Left renal pelvis (tissue), 4 donors: Measurements from ENCODE around the gene TAOK3. TPM values are rescaled to one million over a fixed set of nuclear protein-coding genes. Genes with fewer than 3 reads are reported as not detected.
A peak's percentile ranks its signal among the peaks of the same experiment; 100 is the strongest.
"Not testable (repeated sequence)": the region's sequence is repeated elsewhere in the genome, so short reads cannot be mapped to it uniquely, and the experiment has no call there.

Source experiments
- DNase-seq, 4 donors: peaks; one replicate each; pipeline ENCODE4 v3.0.0-alpha.2; 2013; ENCODE audit warnings: low read depth in 4 of 4, low spot score in 3 of 4
- polyA plus RNA-seq, 4 donors: library from polyadenylated mRNA; unstranded; fragments of 120-200 nt; gene quantifications; one replicate each; pipeline ENCODE4 v1.2.1, GENCODE V29; 2013; ENCODE audit not compliant: insufficient read length in 4 of 4

The TAOK3 gene
- polyA plus RNA-seq, 4 donors = 29.1 to 35.9 (median 32.2) TPM

DNA sequence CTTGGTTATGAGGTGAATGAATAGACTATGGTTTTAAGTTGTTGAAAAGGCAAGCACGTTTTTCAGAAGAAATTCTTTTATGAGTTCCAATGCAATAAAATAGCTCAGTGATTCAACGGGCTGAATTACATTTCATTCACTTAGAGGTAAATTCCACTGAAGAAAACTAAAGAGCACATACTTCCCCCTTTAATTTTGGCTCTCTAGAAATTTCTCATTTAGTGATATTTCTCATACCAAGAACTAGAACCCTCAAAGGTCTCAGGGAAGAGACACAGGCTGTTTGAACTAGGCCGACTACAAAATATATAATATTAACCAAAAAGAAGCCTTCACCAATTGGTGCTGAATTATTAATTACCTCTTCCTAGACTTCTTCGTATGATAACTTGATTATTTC, 68.6 kb downstream of the TAOK3 start:
- no peak for DNase-seq

DNA sequence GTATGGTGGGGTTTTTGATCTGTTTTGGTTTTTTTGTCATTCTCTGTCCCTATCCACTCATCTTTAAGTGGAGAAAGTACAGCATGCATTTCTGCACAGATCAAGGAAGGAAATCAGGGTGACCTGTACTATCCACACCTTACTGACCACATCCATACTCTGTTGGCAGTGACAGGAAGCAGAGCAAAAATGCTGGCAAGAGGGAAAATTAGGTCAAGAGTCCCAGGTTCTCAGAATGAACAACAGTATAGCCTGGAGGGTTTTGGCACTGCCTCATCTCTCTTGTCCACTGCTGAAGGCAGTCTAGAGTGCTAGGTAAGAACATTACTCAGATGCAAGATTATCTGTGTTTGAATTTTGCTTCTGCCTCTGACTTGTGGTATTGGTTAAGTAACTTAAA, 70.7 kb downstream of the TAOK3 start:
- no peak for DNase-seq

DNA sequence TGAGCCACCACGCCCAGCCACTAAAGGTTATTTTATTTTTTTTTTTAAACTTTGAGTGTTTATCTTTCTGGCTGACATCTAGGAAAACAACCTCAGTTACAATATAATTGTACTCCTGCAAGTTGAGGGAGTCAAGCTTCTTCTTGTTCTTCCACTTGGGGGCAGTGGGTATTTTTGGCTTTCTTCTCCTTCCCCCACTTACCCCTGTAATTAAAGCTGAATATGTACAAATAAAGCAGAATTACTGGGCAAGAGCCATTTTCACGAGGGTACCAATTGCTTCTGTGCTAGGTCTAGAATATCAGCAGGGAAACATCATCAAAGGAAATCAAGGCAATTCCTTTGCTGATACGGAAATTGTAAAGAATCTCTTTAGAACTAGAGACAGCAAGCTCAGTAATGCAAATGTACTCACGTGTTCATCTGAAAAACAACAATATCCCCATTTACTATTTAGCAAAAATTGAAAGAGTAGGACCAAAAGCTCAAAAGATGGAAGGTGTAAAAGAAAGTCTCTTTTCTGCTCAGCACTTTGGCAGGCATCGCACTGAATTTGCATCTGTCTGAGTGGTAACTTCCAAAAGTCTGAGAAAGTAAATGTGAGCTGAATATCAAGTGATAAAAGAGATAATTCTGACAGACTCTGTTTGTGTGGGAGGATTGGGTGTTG, 72.8 kb downstream of the TAOK3 start:
- no peak for DNase-seq

DNA sequence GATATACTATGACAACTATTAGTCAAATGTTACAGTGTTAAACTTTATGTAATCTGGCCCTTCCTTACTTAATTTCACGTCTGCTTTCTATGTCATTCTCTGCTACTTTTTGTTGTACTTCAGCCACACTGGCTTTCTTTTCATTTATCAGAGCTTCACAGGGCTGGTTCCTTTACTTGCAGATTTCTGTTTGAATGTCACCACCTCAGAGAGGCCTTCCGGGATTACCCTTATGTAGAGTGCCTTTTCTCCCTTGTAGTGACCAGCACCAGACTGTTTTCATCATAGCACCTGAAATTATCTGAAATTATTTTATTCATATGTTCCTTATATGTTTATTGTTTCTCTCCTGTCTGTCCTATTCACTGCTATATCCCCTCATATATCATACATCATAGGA, 75.4 kb downstream of the TAOK3 start:
- no peak for DNase-seq

DNA sequence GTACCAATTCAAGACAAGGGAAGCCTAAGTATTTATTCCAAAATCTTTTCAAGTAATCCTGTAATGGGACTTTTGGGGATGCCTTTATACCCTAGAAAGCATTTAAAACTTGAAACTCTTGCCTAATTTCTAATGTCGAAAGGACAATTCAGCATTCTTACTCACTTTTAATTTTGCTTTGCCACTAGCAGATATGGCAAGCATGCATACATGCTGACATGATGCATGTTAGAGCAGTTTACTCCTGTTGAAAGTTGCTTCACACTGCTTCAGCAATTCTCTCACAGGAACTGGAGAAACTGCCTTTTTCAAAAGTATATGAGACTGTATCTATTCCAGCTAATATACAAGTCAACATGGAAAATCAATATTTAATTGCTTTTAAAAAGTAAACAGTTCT, 79.9 kb downstream of the TAOK3 start:
- DNase-seq = no peak

DNA sequence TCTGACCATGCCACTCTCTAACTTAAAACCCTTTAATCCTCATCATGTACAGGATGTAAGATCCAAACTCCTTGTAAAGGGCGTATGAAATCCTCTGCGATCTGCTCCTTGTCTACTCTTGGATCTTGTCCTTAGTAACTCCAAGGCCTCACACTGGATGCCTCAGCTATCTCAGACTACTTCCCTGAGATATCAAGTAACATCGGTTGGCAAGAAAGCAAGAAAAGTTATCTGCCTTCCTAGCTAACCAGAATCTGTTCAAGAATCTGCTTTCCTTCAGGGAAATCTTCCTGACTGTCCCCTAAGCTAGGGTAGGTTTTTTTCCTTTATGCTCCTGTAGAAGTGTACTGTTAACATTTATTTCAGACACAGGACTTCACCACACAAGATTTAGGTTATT, 82.6 kb downstream of the TAOK3 start:
- no peak for DNase-seq

DNA sequence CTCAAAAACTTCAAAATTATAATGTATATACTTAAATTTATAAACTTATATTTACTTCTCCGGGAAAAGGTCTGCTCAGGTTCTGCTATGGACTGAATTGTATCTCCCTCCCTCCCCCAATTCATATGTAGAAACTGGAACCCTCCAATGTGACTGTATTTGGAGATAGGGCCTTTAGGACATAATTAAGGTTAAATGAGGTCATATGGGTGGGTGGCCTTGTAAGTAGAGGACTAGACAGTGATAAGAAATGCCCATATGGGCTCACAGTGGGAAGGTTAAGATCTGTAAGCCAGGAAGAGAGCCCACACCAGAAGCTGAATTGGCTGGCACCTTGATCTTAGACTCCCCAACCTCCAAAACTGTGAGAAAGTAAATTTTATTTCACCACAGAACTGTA, 84.5 kb downstream of the TAOK3 start:
- no peak for DNase-seq

DNA sequence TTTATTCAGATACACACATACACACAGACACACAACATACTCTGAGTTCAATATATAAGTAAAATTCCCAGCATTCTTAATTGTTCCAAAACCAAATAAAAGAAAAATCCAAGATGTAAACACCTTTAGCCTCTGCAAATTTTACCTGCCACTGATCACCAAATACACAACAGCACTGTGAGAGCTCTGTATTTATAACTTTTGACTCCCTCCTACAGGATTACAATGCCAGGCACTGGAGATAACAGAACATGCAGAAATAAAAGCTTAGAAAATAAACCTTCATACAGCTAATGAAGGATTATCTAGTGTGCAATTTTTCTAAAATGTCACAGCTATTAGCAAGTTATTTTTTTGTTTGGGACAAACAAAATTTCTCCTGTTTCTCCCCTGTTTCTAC, 85.0 kb downstream of the TAOK3 start:
- no peak for DNase-seq

DNA sequence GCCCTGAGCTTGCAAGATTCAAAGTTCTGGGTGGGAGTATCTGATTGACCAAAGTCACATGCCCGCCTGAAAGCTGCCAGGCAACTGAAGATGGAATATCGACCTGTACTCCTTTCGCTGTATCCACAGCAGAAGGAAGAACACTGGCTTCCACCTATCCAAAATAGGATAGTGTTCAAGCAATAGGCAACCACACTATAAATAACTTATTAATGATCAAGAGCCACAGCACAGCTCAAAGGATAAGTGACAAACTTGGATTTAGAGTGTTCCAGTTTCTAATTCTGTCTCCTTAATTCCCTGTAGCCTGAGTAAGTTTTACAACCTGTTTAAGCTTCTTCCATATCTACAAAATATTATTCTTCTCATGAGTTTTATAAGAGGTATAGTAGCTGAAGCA, 89.9 kb downstream of the TAOK3 start:
- DNase-seq = no peak

DNA sequence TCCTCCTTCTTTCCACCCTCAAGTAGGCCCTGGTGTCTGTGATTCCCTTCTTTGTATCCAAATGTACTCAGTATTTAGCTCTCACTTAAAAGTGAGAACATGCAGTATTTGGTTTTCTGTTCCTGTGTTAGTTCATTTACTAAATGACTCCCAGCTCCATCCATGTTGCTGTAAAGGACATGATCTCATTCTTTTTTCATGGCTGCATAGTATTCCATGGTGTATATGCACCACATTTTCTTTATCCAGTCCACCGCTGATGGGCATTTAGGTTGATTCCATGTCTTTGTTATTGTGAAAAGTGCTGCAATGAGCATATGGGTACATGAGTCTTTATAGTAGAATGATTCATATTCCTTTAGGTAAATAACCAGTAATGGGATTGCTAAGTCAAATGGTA, 94.4 kb downstream of the TAOK3 start:
- DNase-seq = not testable (repeated sequence)

DNA sequence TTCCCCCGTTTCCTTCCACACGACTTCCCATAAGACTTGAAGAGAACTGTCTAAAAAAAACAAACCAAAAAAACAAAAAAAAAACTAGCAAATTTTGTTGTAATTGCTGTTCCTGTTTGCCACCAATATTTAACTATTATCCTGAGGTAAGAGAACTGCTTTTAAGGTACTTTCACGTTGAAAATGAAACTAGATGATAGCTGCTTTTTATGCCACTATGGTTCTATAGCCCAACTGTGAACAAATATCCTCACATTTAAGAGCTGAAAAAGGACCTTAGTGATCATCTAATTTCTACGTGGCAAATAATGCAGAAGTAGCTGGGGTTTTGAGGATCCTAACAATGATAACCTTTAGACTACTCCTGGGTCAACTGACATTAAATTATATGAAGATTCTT, 98.6 kb downstream of the TAOK3 start:
- no peak for DNase-seq

DNA sequence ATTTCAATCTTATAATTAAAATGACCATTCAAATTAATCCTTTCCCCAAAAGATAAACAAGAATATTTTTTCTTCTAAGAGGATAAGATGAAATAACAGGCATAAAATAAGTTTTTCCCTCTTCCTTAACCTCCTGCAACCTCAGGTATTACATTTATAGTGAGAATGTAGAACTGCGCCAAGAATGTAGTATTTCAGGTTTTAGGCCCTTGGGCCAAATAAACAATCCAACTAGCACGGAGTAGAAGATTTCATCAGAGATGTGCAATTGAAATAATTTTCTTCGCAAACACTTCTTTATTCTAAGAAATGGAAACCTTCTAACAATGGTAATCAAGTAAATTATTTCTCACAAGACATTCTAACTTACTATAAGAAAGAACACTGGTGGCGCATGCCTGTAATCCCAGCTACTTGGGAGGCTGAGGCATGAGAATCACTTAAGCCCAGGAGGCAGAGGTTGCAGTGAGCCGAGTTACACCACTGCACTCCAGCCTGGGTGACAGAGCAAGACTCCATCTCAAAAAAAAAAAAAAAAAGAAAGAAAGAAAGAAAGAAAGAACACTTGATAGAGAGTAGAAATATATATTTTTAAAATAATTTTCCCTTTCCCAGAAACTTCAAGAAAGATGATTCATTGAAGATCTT, 100.8 kb downstream of the TAOK3 start:
- peak; percentile 18 to 49 (median 30) for DNase-seq

DNA sequence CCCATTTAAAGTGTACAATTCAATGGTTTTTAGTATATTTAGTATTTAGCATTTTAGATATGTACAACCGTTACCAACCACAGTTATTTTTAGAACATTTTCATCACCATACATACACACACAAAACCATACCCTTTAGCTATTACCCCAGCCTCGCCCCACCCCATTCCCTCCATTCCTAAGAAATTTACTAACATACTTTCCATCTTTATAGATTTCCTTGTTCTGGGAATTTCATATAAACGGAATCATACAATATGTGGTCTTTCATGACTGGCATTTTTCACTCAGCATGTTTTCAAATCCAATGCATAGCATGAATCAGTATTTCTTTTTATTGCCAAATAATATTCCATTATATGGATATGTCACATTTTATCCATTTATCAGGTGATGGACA, 101.5 kb downstream of the TAOK3 start:
- no peak for DNase-seq

DNA sequence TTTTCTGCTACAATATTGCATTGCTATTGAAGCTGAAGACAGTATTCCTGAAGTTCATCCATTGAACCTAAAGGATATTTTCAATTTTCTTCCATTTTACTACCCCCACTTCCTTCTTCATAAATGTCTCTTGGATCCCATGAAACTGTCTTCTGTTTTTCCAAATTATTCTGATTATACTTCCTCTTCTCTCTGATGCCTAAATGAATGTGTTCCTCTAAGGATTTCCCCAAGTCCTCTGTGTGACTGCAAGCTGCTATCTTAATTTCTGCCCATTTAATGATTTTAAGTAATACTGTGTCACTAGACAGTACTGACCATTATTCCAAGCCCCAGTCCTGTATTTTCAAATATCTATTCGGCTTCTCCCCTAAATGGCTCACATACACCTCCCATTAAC, 102.9 kb downstream of the TAOK3 start:
- DNase-seq = no peak

DNA sequence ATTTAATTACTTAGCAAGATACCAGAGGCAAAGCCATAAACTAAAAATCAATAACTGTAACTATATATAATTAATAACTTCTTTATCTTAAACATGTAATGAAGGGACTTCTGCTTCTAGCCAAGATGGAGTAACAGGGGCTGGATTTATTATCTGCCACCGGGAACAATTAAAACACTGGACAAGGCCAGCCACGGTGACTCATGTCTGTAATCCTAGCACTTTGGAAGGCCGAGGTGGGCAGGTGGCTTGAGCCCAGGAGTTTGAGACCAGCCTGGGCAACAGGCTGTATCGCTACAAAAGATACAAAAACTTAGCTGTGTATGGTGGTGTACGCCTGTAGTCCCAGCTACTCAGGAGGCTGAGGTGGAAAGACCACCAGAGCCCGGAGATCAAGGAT, 113.6 kb downstream of the TAOK3 start:
- no peak for DNase-seq

DNA sequence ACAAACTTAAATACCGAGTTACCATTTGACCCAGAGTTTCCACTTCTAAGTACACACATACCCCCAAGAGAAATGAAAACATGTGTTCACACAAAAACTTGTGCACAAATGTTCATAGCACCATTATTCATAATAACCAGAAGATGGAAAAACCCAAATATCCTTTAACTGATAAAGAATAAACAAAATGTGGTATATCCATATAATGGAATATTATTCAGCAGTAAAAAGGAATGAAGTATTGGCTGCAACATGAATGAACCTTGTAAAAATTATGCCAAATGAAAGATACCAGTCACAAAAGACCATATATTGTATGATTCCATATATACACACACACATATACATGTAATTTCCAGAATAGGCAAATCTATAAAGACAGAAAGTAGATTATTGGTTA, 116.4 kb downstream of the TAOK3 start:
- DNase-seq = no peak

DNA sequence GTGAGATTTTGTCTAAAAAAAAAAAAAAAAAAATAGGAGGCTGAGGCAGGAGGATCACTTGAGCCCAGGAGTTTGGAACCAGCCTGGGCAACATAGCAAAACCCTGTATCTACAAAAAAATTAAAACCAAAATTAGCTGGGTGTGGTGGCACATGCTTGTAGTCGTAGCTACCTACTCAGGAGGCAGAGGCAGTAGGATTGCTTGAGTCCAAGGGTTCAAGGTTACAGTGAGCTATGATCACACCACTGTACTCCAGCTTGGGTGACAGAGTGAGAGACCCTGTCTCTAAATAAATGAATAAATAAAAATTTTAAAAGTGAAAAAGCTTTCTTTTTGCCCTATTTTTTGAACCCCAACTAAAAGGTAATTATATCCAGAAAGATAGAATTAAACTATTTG, 123.2 kb downstream of the TAOK3 start:
- DNase-seq = no peak

DNA sequence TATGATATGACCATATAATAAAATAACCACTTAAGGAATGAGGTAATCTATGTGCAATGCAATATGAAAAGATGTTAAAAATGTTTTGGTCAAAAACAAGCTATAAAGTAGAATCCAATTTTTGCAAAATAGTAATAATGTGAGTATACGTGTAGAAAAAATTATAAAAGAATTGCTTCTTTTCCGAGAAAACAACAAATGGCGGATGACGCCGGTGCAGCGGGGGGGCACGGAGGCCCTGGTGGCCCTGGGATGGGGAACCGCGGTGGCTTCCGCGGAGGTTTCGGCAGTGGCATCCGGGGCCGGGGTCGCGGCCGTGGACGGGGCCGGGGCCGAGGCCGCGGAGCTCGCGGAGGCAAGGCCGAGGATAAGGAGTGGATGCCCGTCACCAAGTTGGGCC, 126.8 kb downstream of the TAOK3 start:
- not testable (repeated sequence) for DNase-seq

DNA sequence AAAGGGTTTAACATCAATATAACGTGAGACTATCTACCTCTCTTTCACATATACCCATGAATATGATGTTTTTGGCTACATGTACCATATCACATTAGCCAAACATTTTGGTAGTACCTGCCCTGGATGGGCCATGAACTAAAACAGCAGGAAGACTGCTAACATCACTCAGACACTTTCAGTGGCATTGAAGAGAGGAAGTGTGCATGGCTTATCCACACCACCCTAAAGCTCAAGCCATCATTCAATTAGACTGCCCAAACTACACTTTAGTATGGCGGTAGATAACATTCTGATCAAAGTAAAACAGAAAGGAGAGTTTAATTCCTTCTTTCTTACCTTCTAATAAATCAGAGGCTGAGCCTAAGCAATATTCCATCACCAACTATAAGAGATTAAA, 133.8 kb downstream of the TAOK3 start:
- no peak for DNase-seq

DNA sequence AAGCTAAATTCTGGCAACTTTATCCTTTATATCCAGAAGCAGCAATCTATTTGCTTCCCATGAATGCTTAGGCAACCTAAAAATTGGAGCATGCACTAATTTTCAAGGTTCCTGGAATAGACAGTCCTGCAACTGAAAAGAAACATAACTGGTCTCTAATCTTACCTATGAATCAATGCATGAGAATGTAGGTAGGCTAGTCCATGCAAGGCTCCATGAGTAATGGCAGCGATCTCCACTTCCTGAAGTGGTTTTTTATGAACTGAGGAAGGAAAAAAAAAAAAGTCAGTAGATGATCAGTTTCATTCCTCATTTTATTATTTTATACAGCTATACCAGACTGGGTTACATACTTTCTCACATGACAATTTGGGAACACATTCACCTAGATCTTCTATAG, 134.8 kb downstream of the TAOK3 start:
- DNase-seq = no peak

DNA sequence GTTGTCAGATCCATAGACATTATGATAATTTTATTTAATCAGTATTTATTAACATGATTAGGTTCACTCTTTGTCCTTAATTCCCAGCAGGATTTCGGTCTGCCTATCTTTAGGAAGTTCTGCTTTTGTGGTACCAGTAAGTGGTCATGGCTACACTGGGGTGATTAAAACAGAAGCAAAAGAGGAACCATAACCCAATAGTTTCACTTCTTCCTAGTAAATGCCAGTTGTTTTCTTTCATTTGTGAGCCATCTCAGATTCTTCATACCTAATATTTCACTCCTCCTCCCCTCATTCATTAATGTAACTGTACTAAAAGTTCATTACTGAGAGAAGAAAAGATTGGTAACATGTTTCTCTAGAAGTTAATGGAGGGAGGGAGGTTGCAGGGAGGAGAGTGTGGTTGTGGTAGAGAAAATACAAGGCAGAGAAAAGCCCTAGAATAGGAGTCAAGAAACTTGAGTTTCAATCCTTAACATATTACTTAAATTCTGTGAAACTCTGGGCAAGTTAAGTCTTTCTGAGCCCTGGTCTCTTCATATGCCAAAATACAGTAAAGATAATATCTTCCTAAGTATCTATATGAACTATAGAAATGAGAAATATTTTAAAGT, 135.5 kb downstream of the TAOK3 start:
- no peak for DNase-seq

DNA sequence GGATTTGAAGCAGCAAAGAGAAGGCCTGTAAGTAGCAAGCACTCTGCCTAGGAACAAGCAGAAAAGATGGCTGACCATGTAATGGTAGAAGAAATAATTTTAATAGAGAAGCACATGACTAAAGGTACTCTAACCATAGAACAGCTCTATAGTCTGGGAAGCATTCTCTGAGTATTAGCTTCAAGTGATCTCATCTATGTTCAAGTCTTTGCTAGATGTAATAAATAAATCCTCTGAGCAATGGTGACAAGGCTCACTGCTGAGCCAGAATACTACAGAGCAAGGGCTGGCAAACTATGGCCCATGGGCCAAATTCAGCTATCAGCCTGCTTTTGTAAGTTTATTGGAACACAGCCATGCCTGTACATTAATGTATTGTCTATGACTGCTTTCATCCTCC, 152.0 kb downstream of the TAOK3 start:
- no peak for DNase-seq
